ENCODE measurements around the gene GLRA2.
A peak's percentile ranks its signal among the peaks of the same experiment; 100 is the strongest.

GLRA2 gene

DNA sequence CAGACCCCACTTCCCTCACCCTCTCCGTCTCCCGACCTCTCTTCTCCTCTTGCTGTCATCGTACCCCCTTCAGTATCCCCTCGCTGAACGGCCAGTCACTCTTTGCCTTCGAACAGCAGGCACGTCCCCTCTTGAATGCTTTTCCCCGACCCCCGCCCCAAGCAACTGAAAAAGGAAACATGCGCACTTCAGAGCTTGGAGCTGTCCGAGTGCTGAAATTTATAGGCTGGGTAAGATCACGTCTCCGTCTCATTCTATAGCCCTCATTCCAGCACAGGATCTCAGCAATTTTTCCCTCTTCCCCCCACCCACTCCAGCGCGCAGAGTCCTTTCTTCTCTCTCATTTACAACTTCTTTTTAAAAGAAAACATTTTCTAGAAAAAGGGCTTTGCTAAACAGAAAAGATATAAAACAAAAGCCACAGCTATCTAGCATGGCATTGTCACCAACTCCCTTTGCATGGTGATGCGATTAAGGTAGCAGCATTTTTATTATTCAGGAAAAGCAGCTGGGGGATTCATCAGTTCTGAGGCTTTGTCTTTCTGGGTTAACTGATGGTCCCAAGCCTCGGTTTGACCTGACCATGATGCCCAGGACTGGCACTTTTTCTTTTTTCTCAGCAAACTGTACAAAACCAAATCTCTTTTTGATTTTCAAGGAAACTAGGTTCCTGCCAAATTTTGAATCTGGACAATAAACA lies at the start of gene GLRA2:
Gene GLRA2, plus strand, starts transcription at position 247 of the 700 bp plus-strand sequence. CDS start 522 bp downstream, outside the sequence.
- DNase-seq, result no peak

DNA sequence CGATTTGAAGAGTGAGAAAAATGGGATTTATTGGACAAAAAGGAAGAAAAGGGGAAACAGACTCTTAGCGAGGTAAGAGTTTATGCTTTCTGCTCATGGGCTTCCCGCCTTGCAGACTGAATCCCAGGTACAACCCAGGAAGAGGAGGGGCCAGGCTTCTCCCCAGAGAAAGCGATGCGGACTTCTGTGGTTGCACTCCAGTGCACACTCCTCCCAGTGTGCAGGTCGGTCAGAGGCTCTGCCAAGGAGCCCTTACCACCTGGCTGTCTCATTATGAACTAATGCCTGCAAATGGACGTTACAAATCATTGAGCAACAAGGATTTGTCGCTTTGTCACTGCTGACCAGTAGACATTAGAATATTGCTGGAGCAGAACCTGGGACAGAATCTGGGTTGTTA lies 39.9 kb upstream of the GLRA2 start:
- no peak for DNase-seq

DNA sequence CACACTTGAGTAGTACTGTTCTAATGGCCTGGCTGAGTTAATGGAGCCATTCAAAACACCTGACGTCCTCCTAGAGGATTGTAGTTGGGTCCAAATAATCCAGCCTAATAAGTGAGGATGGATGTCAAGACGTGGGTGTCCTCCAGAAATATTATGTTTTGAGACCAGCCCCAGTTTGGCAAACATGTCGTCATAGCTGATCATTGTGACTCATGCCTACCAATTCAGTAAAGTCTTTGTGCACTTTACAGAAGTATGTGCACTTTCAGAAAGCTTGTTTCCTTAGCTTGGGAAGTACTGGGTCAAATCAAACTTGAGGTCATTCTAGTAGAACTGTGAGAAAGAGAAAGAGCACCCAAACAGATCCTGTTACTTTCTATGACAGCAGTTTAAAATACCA lies 37.6 kb upstream of the GLRA2 start:
- DNase-seq, result no peak

DNA sequence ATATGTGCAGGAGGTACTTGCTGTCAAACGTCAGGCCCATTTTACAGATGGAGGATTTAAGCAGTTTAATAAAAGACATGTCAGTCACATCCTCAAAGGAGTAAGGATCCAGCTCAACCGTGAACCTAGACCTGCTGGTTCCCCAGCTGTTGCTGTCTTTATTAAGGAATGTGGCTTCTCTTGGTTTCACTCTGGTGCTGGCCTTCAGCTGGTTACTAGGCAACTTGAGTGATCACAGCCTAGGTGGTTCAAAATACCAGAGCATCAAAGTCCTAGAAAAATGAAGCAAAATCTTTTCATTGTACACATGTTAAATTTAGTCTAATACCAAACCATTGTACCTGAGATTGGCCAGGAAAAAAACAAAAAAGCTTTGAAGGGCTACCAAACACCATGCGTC lies 32.7 kb upstream of the GLRA2 start:
- no peak for DNase-seq

DNA sequence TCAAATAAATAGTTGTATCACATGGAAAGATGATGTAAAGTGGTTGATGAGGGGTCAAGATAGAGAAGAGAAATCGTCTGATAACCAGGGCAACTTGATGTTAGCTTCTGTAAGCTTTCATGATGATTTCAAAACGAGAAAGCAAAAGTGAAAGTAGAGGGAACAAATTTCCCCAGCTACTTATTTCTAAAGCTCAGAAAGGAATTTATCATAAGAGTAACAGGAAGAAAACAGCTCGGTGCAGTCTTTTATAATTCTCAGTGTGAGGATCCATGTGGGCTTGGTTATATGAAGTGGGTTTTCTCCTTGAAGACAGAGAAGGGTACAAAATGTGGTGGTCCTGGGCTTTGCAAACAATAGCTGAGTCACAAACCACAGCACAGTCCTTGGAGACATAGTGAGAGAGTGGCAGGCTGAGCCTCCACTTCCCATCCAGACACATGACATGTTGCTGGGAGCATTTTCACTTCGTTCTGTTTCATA lies 32.1 kb upstream of the GLRA2 start:
- DNase-seq, result no peak

DNA sequence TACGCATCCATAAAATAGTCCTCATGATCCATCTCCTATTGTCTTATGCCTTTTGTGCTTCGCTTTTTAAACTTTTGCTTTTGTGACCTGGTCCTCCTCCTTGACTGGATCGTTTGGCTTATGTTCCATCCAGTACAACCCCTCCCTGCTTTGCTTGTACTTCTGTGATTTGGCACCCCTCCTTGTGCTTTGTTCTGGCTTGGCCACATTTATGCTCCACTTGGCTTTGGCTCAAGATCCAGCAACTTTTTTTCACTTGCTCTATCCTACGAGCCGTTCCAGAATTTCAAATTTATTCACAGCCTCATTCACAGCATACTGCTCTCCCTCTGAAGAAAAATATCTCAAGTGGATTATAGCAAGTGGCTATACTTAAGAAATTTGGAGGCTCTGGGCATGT lies 28.0 kb upstream of the GLRA2 start:
- DNase-seq, result no peak

DNA sequence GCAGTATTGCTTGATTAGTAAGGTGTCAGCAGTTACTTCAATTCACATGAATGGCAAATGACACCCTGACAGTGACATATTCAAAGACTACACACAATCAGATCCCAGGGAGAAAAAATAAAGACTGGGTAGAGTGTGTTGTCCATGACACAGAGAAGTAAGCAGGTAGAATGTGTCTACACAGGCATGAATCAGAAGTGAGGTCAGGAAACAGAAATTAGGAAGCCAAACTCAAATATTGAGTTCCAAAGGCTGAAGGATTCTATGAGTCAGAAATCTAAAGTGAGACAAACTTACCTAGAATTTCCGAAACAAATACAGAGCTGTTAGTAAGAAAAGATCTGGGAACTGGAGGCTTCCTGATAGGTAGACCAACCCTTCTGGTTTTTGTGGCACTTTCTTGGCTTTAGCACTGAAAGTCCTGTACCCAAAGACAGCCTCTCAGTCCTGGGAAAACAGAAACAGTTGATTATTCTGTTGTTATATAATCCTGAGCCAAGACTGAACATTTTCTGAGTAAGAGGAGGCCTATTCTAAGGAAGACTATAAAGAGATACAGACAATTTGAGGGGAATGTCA lies 24.3 kb upstream of the GLRA2 start:
- DNase-seq, result no peak

DNA sequence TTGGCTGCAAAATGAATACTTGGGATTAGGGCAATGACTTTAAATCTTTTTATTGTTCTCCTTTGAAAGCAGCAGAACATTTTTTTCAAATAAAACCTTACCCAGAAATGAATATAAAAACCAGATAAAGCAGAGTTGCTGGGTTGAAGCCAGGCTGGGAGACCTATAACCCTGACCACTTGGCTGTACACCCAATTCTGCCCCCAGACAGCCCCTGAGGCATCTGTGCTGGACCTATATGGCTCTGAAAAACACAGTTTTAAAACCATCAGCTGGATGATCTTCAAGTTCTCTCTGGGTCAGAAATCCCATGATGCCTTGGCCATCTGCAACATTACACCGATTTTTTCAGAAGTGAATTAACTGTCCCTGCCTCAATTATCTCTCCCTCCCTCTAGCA lies 23.7 kb upstream of the GLRA2 start:
- DNase-seq, result no peak

DNA sequence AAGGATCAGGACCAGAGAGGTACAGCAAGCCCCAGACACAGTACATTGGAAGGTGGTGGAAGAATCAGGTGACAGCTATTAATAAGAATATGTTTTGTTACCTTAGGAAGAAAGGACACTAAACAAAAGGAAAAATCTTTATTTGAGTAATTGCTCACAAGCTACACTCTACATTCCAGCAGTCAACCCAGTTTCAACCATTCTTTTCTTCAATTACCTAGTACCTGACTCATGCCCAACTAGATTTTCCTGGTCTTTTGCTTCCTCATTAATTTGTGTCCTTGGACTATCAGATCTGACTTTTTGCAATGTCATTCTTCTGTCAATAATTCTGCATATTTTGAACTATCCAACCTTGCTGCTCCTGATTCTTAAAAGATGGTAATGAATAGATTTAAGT lies 22.5 kb upstream of the GLRA2 start:
- DNase-seq, result no peak

DNA sequence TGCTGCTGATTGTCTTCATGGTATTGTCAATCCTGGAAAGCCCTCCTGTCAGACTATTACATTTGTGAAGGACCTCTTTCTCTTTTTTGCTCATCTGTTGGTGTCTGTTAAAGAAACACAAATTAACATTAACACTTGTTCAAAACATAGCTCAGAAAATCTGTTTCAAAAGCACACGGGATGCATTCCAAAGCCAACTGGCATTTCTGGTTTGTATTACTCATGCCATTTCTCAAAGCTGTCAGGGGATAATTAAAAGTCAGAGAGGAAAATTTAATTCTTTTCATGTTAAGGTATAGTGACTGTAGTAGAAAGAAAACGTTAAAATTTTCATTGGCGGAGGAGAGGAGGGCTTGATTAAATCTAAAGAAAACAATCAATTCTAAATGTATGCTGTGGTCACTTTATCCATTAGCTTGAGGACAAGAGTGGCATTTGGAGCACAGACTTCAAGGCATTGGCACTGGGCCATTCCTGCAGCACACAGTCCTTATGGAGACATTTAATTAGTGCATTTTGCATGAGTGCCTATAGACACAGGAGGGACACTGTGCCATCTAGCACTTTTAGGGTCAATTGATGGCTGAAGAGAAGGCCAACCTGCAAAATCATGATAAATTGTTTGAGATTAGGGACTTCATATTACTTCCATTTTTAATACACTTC lies 21.2 kb upstream of the GLRA2 start:
- DNase-seq, result peak; percentile 25

DNA sequence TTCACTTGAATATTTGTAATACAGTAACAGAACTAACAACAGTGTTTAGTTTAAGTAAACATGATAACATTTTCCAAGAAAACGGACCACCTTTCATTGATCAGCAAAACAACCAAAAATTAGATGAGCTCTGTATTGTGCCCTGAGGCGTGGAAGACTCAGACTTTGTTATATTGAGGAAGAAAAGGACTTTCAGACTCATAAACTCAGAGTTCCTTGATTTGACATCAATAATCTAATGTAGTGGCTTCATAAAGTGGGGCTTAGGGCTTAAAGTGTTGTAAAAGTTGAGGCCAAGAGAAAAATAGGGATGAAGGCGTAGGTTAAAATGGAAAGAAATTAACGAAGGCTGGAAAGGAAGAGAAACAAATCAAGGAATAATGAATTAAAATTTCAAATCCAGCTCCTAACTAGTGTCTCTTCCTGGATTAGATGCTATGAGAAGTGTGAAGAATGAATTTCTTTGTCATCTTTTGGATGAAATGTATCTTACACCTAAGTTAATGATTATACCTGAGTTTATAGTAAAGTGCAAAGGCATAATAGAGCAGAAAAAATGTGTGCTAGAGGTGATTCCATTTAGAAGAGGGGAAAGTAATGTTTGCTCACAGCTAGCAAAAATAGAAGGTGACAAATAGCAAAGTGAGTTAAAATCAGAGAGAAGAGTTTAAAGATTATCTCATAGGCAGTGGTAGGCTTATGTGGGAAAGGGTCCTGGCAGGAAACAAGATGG lies 19.8 kb upstream of the GLRA2 start:
- DNase-seq, result no peak

DNA sequence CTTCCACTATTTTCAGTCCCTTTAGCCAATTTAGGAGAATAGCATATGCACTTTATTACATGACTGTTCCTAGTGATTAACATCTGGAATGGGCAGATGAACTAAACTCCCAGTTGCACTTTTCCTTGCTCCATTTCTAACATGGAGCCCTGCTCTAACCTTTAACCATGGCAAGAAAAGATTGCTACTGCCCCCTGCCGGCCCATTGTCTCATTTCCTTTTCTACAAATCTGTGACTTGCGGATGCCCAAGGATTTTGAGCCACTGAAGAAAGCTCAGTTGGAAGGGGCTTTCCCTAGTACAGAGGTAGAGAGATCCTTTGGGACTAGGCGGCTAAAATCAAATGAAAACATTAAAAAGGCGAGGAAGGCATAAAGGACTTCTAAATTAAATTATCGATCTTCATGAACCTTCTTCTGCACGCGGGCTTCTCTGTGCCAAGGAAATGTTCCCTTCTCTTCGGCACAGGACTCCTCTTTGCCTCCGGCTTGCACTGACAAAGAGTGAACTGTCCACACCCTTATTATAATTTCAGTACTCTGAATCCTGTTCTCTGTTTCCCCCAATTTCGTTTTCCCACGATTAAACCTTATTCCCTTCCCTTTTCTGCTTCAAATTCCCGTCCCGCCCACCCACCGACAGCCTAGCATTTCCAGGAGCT lies 577 bp upstream of the GLRA2 start:
- peak; percentile 19 for DNase-seq

DNA sequence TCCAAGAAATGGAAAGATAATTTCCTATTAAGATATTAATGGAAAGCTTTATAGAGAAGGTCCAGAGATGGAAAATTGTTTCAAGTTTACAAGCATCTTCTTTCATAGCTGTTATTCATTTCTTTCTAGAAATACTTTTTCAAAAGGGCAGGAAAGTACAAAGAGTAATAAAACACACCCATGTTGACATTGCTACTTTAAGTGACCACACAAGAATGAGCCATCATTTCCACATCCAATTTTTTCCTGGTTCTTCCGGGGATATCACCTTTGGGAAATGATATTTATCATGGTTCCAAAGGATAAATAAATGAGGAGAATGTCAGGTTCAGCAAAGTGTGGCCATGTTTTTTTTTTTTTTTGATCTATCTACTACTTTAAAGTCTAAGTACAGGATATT lies 4.5 kb downstream of the GLRA2 start:
- DNase-seq, result no peak

DNA sequence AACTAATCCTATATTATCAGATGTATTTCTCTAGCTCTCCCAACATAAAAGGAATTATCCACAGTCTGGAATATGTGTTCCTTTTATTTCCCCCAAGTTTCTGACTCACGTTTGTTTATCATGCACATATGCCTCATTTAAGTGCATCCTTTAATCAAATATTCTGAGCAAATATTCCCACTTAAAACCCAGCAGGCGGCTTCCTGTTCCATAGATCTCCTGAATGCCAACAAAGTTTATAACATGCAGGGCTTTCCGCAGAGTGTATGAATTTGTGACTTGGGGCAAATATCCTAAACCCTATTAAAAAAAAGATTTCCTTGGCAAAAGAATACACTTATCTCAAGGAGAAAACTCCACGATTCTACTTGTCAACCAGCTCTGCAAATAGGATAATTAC lies 16.9 kb downstream of the GLRA2 start:
- DNase-seq, result no peak

DNA sequence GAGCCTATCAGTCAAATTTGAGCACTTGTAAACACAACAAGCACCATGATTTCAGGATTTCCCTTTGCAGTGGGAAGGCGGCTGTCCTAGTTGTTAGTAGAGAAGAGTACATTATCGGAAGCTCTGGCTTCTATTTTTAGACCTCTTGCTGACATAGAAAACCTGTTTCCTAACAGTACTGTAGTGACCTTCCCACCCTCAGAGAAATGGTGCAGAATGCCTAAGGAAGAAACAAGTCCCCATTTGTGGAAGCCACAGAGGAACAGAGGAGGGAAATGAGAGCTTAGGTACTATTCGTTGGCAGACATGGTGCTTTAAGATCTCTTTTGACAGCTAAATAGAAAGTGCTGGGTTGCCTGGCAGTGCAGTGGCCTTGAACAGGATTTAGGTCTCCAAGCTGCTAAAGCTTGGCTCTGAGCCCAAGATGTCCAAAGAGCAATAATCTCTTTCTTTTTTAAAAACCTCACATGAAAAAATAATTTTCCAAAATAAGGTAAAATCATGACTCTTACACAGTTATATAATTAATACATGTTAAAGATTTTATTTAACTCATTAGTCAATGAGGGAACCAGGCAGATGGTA lies 24.9 kb downstream of the GLRA2 start:
- DNase-seq, result no peak

DNA sequence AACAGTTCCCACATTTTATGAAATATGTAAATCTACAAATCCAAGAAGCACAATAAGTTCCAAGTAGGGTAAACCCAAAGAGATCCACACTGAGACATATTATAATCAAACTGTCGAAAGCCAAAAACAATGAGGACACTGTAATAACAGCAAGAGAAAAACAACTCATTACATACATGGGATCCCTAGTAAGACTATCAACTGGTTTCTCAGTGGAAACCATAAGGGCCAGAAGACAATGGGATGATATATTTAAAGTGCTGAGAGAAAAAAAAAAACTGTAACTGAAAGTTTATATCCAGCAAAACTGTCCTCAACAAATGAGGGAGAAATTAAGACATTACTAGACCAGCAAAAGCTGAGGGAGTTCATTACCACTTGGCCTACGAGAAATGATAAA lies 34.7 kb downstream of the GLRA2 start:
- DNase-seq, result no peak

DNA sequence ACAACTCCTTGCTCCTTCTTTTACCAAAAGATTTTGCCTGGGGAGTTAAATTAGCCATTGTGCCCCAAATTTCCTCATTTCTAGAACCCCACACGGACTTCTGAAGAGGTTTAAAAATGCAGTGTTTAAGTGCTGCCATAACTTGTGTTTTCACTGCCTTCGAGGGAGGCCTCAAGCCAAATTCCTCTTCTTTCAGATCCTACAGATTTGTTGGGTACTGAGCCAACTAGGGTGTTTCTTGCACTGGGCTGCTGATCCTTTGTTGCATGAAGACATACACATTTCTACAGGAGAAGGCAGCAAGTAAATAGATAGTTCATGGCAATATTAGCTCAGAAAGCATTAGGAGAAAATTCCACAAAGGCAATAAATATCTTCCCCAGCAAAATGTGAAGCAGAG lies 43.8 kb downstream of the GLRA2 start:
- DNase-seq, result no peak

DNA sequence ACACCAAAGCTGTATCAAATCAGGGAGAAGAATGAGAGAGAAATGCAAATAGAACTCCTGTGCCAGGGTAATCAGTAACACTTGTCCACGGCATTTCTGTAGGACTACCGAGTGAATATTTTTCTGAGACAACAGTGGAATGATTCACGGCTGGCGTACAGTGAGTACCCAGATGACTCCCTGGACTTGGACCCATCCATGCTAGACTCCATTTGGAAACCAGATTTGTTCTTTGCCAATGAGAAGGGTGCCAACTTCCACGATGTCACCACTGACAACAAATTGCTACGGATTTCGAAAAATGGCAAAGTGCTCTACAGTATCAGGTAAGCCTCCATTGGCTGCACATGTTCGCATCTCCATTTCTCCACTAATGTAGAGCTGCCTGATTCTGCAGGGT lies 51.7 kb downstream of the GLRA2 start:
- DNase-seq, result no peak

DNA sequence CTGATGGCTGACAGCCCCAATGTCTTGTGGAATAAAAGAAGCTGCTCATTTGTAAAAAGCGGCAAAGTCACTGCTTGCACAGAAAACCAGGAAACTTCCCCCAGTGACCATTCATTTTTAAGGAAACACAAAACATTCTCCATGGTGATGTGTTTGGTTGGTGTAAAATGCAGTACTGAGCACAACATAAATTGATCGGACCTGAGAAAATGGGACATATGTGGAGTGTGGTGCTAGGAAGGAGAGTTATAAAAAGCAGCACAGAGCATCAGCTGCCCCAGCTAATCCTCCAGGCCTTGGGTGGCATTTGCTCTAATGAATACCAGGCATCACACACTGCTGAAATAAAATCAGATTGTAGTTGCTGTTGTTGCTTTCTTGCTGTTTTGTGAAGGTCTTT lies 55.2 kb downstream of the GLRA2 start:
- no peak for DNase-seq

DNA sequence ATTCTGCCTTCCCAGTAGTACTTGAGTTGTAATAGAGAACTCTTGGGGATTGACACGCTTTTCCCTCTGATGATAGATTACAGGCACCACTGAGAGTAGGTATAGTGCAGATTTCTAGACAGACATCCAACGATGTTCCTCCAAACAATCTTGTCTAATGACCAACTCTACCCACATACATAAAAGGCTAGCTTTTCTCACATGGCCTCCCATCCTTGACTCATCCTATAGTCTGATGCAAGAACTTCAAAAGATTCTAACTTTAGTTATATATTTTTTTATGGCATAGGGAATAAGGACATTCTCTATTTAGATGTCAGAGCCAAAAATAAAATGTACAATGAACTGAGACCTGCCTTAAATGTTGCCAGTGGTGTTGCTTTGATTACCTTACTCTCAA lies 60.9 kb downstream of the GLRA2 start:
- DNase-seq, result no peak

DNA sequence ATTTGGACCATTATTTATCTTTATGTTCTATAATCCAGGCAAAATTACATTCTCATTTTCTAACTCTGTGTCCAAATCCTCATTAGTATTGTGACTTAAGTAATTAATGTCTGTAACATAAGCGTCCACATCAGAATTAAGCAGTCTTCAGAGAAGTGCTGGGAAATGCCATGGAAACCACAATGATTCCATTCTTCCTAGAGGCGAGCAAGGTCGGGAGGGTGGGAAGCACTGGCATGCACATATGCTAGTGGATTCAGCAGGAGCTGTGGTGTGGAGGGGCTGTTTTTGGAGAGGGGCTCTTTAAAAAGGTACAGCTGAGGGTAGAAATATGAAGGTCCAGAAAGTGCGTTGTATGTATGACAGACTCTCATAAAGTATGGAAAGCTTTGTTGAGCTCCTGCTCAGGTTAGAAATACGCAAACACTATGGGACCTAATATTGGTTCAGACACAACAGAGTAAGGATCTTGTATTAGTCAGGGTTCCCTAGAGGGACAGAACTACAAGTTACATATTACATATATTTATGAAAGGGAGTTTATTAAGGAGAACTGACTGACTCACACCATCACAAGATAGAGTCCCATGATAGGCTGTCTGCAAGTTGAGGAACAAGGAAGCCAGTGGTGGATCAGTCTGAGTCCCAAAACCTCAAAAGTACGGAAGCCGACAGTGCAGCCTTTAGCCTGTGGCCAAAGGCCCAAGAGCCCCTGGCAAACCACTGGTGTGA lies 61.5 kb downstream of the GLRA2 start:
- no peak for DNase-seq

DNA sequence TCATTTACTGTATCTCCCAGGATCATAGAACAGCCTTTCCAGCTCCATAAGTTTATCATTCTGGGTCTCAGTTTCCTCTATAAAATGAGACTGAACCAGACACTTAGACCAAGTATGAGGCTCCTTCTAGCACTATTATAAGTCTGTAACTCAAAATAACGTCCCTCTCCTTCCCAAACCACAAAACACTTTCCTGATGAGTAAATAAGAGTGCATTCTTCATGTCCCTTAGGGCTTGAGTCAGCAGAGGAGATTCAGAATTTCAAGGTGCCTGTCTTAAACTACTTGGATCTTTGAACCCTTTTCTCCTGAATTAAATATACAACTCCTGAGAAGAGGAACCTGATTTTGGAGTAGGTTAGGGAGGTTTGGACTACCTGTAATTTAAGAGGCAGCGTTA lies 62.6 kb downstream of the GLRA2 start:
- DNase-seq, result no peak

Measured in NCI-H1694 treated with DMSO at 0.1 percent for 48 hours (cell line).